H1 (cell line): Measurements from ENCODE around the gene ARID4B. TPM values are rescaled to one million over a fixed set of nuclear protein-coding genes. Genes with fewer than 3 reads are reported as not detected.

Source experiments
- EGR1 ChIP-seq: IDR thresholded peaks from 2 replicates; pipeline ENCODE4 v1.6.1; 2011; ENCODE audit warnings: low read depth, low read length, borderline replicate concordance
- KDM4A ChIP-seq: IDR thresholded peaks from one replicate; pipeline ENCODE4 v1.7.1; 2012; ENCODE audit warnings: low read depth, mild to moderate bottlenecking, moderate library complexity, low read length, inconsistent platforms; ENCODE audit not compliant: severe bottlenecking
- SIN3A ChIP-seq, 2 experiments: IDR thresholded peaks in 1 of 2; conservative IDR thresholded peaks in 1 of 2; 2 replicates each; pipeline ENCODE4 v1.6.1; 2011 to 2012; ENCODE audit warnings: low read length in 2 of 2, improper control_type of control experiment in 1 of 2, low read depth in 1 of 2, mild to moderate bottlenecking in 1 of 2
- SP4 ChIP-seq: IDR thresholded peaks from 2 replicates; pipeline ENCODE4 v1.6.1; 2012; ENCODE audit warnings: low read length, inconsistent platforms
- SRF ChIP-seq: IDR thresholded peaks from 2 replicates; pipeline ENCODE4 v1.6.1; 2011; ENCODE audit warnings: mild to moderate bottlenecking, low read depth, low read length, moderate library complexity
- polyA plus RNA-seq, 7 experiments: library from polyadenylated mRNA; depleted of rRNA in 3 of 7; stranded (reverse) in 5 of 7; unstranded in 2 of 7; fragments of >200 nt in 5 of 7; fragments of 200-250 nt in 2 of 7; gene quantifications; 1 replicate in 5 of 7; 2 replicates in 1 of 7; 4 replicates in 1 of 7; pipeline versions ENCODE4 v1.2.1 to v1.2.3, GENCODE V29; 2011 to 2013; ENCODE audit warnings: missing spikeins in 2 of 7, mixed read lengths in 2 of 7
- total RNA-seq: library from RNA; stranded (reverse); fragmentation: NEBNext Ultra II Directional; extraction: Animal tissue kit (Norgen Biotek cat#: 25700); gene quantifications from 2 replicates; pipeline ENCODE4 v1.2.1, GENCODE V29; 2021
- TF ChIP-seq, protein P1 (sequence below): IDR thresholded peaks from 2 replicates; pipeline ENCODE4 v1.6.1; 2011; ENCODE audit warnings: low read length, improper control_type of control experiment

ARID4B gene
- total and polyA plus RNA-seq, 2 of the 8 experiments (the other 6 are each of a cell fraction or from before 2014, with no cell fraction given), result 5.1 to 28.8 TPM

DNA sequence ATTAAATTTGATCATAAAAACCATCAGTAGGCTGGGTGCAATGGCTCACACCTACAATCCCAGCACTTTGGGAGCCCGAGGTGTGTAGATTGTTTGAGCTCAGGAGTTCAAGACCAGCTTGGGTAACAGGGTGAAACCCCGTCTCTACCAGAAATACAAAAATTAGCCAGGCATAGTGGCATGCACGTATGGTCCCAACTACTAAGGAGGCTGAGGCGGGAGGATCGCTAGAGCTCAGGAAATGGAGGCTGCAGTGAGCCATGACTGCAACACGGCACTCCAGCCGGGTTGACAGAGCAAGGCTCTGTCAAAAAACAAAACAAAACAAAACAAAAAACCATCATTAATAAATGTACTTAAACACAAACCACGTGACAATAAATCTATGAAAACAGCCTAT is 61.0 kb downstream of the ARID4B start (continued):
- TF ChIP-seq, protein P1, sequence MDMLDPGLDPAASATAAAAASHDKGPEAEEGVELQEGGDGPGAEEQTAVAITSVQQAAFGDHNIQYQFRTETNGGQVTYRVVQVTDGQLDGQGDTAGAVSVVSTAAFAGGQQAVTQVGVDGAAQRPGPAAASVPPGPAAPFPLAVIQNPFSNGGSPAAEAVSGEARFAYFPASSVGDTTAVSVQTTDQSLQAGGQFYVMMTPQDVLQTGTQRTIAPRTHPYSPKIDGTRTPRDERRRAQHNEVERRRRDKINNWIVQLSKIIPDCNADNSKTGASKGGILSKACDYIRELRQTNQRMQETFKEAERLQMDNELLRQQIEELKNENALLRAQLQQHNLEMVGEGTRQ, result no peak
- TF ChIP-seq SP4 (no peak), KDM4A (no peak), SIN3A (conservative IDR thresholded peaks at IDR 0.05 in 1 of 2, IDR thresholded peaks at IDR 0.05 in 1 of 2; ENCODE audit: low read depth in 1 of 2, low read length in 2 of 2) (no peak), EGR1 (no peak), SRF (no peak)
